HG02610 (cell line): Measurements from ENCODE around the gene MTOR.
"Not testable (repeated sequence)": the region's sequence is repeated elsewhere in the genome, so short reads cannot be mapped to it uniquely, and the experiment has no call there.

ENCODE experiments used
- ATAC-seq: cut with Tn5 transposase; IDR thresholded peaks from one replicate; pipeline ENCODE4 v1.9.1; 2021; ENCODE audit warnings: mild to moderate bottlenecking, moderate library complexity; ENCODE audit not compliant: unreplicated experiment

MTOR gene

DNA sequence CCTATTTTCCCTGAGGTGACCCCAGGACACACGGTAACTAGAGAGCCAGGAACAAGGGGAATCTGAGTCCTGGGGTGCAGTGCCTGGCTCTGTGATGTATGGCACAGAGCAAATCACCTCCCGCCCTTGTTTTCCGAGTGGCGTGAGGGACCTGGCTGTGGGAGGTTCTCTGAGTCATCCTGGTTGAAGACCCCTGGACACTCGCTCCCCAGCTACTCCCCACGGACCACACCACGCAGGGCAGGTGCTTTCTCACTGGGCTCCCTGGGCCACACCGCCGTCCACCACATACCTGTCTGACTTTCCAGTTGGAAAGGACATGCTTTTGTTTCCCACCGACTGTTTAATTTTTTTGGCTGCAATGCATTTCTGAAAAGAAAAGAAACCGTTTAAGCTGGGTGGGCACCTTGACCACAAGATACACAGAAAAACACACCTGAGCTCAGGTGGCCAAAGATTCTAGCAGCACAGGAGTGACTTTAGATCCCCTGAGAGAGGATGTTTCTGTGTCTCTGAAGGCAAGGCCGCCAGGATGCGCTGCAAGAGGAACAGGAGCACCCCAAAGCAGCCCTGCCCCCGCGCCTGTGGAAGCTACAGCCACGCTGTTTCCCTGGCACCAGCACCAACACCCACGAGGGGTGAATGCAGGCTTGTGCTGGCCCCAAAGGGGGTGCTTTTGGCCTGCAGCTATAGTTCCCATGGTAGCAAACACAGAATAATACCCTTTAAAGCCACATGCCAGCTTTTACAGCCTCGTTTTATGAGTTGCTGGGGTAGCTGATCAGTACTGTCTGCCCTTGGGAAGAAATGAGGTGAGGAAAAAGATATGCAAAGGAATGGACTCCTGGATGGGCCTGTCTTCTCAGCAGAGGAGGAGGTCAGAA lies 194.4 kb downstream of the MTOR start:
- no peak for ATAC-seq

- ATAC-seq = no peak
Measured at GRCh38 chr1:11065796-11066195, 196.6 kb downstream of the MTOR start.

DNA sequence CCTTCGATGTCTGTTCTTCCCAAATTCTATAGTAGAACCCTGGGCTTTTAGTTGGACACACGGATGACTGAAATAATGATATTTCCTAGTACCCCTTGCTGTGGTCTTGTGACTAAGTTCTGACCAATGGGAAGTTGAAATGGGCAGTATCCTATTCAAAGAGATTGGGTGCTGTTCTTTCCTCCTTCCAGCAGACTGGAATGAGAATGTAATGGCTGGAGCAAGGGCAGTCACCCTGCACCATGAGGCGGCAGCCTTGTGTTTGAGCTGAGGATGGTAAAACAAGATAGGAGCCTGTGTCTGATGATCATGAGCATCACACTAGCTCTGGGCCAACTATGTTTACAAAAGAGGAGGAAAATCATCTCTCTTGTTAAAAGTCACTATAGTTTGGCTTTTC lies 197.4 kb downstream of the MTOR start:
- ATAC-seq = no peak

DNA sequence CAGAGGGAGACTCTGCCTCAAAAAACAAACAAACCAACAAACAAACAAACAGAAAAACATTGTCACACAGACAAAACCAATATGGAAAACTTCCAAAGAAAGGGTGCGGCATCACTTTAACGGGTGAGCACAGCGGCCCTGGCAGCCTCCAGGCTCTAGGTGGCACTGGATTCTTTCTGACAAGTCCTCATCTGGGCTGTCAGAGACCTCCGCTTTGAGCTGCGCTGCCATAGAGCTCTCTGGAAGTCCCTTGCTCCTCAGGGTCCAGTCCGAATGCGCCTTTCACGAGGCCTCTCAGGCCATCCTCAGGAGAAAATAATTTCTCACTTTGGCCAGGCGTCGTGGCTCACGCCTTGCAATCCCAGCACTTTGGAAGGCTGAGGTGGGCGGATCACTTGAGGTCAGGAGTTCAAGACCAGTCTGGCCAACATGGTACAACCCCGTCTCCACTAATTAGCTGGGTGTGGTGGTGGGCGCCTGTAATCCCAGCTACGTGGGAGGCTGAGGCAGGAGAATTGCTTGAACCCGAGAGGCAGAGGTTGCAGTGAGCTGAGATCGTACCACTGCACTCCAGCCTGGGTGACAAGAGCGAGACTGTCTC lies 198.3 kb downstream of the MTOR start:
- ATAC-seq = not testable (repeated sequence)

DNA sequence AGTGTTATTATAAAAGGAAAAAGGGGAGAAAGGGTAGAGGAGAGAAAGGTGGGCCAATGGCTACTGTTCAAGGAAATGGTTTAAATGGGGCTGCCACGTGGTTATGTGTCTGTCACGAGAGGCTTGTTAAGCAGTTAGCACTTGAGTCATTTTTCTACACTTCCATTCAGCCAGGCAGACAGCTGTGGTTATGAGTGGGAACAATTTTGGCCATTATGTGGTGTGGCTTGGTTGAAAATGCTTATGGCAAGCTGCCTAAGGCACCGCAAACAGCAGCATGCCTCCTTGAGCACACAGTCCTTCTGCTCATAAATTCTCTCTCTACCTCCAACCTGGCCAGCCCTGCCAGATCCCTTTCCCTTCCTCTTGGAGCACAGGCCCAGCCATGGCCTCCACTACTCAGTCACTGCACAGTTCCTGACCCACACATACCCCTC lies 199.4 kb downstream of the MTOR start:
- ATAC-seq = peak; percentile 37

DNA sequence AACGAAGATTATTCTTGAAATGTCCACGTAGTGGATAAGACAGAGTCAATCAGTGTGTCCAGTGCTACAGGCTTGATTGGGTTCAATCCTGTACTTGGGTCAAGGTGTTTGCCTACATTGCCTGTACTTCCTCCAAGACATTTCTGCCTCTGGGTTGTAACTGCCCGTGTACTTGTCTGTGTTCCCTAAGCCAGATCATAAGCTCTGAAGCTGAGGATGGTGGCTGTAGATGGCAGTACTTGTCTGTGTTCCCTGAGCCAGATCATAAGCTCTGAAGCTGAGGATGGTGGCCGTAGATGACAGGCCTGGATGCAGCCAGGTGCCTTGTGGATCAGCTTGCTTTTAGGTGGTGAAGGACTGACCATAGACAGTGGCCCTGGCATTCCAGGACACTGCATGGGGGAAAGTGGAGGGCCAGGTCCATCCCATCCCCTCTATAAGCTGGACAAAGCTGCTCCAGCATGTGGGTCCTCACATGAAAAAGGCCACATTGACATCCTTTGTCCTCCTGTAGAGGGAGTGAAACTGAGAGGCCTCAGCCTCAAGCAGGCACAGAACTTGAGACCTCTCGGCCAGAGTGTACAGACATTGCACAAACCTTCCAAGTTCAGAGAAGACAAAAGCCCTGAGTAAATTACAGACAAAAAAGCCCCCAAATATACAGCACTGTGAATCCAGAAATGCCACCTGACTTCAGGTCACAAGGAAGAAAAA lies 200.5 kb downstream of the MTOR start:
- no peak for ATAC-seq

DNA sequence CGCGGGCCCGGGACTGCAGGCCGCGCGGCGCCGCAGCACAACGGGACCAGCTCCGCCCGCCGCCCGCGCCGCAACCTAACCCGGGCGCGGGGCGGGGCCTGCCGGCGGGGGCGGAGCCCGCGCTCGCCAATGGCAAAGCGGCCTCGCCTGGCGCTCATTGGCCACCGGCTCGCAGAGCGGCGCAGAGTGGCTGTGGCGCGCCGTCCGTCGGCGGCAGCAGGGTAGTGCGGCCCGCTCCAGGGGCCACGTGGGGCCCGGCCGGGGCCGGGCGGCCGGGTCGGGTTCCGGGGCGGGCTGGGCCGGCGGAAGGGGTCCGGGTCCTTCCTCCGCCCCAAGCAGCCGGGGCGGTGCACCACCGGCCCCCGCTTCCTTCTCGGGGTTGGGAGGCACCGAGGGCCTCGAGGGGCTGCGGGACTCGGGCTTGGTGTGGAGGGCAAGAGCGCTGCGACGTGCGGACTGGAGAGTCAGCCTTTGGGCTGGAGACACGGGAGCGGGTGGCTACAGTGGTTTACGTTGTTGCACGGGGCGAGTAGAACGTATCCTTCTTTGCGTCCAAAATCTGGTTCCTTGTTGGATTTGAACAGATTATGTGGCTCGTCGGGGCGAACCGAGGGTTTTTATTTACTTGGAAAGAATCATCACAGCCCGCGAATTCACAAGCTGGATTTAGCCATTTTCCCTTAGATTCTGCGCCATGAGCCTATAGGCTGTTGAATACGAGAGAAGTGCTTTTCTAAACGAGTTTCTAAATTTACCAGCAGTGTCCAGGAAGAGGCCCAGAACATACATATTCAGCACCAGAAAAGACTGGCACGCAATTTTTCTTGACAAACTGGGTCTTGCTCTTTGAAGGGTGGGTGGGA lies 202.2 kb downstream of the MTOR start, which contains the start of gene SRM:
TSS of gene SRM (minus strand) at position 51 of the 863 bp plus-strand sequence. CDS start 75 bp downstream, outside the sequence.
- ATAC-seq = peak; percentile 91

GRCh38 chr1:11059155-11059967 lies 203.0 kb downstream of the MTOR start:
- peak; percentile 7 for ATAC-seq

DNA sequence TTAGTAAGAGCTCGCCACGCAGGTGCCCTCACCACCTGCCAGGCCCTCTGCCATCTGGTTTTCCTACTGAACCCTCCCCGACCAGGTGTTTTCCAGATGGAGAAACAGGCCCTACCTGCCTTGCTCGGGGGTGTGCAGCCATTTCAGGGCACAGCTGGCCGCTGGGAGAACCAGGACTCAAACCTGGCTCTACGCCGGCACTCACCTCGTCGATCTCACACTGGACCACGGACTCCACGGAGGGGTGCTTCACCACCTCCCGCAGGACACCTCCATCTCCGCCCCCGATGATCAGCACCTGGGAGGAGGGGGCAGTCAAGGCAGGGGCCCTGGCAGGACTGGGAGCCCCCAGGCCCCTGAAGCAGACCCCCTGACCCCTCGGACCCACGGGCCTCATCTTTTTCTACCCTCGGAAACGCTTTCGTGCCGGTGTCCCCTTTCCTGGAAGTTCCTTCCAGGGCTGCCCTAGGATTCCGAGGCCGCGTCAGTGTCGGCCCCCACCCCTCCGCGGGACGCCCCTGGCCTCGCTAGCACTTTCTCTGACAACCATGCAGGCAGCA lies 203.7 kb downstream of the MTOR start:
- no peak for ATAC-seq

GRCh38 chr1:11058026-11058425 lies 204.3 kb downstream of the MTOR start:
- ATAC-seq = no peak

DNA sequence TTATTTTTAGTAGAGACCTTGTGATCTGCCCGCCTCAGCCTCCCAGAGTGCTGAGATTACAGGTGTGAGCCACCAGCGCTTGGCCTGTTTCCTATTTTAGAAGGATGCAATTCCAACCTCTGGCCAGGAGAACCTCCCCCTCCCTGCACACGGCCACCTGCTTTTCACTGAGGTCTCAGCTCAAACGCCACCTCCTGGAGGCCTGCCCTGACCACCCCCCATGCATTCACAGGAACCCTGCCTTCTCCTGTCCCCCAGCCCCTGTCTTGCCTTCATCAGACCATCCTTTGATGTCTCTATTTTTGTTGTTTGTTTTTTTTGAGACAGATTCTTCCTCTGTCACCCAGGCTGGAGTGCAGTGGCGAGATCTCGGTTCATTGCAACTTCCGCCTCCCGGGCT lies 204.9 kb downstream of the MTOR start:
- ATAC-seq = no peak
